GM21619 (cell line): Measurements from ENCODE around the gene ARNT2.
"Not testable (repeated sequence)": the region's sequence is repeated elsewhere in the genome, so short reads cannot be mapped to it uniquely, and the experiment has no call there.

Experiments
- ATAC-seq: cut with Tn5 transposase; IDR thresholded peaks from one replicate; pipeline ENCODE4 v1.9.1; 2021; ENCODE audit not compliant: unreplicated experiment

The ARNT2 gene

GRCh38 chr15:80510985-80511384 lies 106.8 kb downstream of the ARNT2 start:
- ATAC-seq = not testable (repeated sequence)

- ATAC-seq = no peak
Measured at GRCh38 chr15:80512726-80513660, 108.8 kb downstream of the ARNT2 start.

GRCh38 chr15:80514071-80514780 lies 110.0 kb downstream of the ARNT2 start:
- ATAC-seq = no peak

- ATAC-seq = no peak
Measured at GRCh38 chr15:80517290-80517689, 113.1 kb downstream of the ARNT2 start.

- ATAC-seq = no peak
Measured at GRCh38 chr15:80518522-80518921, 114.3 kb downstream of the ARNT2 start.

GRCh38 chr15:80523746-80524145 lies 119.6 kb downstream of the ARNT2 start:
- no peak for ATAC-seq

- ATAC-seq = no peak
Measured at GRCh38 chr15:80525853-80526252, 121.7 kb downstream of the ARNT2 start.

- no peak for ATAC-seq
Measured at GRCh38 chr15:80526556-80527340, 122.6 kb downstream of the ARNT2 start.

- ATAC-seq = no peak
Measured at GRCh38 chr15:80527406-80527805, 123.2 kb downstream of the ARNT2 start.

GRCh38 chr15:80527961-80528360 lies 123.8 kb downstream of the ARNT2 start:
- no peak for ATAC-seq

- ATAC-seq = no peak
Measured at GRCh38 chr15:80530737-80531365, 126.7 kb downstream of the ARNT2 start.

GRCh38 chr15:80531388-80531787 lies 127.2 kb downstream of the ARNT2 start:
- ATAC-seq = no peak

GRCh38 chr15:80531796-80532195 lies 127.6 kb downstream of the ARNT2 start:
- no peak for ATAC-seq

- ATAC-seq = no peak
Measured at GRCh38 chr15:80533790-80534333, 129.7 kb downstream of the ARNT2 start.

- ATAC-seq = no peak
Measured at GRCh38 chr15:80536231-80536630, 132.0 kb downstream of the ARNT2 start.

- ATAC-seq = no peak
Measured at GRCh38 chr15:80536716-80537115, 132.5 kb downstream of the ARNT2 start.

- no peak for ATAC-seq
Measured at GRCh38 chr15:80545078-80545477, 140.9 kb downstream of the ARNT2 start.

- no peak for ATAC-seq
Measured at GRCh38 chr15:80547264-80547663, 143.1 kb downstream of the ARNT2 start.

- ATAC-seq = no peak
Measured at GRCh38 chr15:80549191-80549590, 145.0 kb downstream of the ARNT2 start.

- ATAC-seq = no peak
Measured at GRCh38 chr15:80549654-80550053, 145.5 kb downstream of the ARNT2 start.
